Natural killer cell treated with Interleukin-12 subunit alpha and Interleukin-12 subunit beta and Interleukin-15 and Interleukin-18, amount 100 ng/mL, for 72 hours (primary cell): ENCODE results near the gene TBC1D16. TPM values are rescaled to one million over a fixed set of nuclear protein-coding genes. Genes with fewer than 3 reads are reported as not detected.
A peak's percentile ranks its signal among the peaks of the same experiment; 100 is the strongest.
"Not testable (repeated sequence)": the region's sequence is repeated elsewhere in the genome, so short reads cannot be mapped to it uniquely, and the experiment has no call there.

Source experiments
- ATAC-seq, 2 donors: fragments of 150-1000 bp; cut with Tn5 transposase in 1 of 2; sonication (Bioruptor Pico), chemical (Tn5 transposase) in 1 of 2; 2 replicates each; pipeline ENCODE4 v1.10.0; 2021
- DNase-seq: peaks from one replicate; pipeline ENCODE4 v3.0.0; 2022; ENCODE audit warnings: low spot score
- H3K27ac Mint-ChIP-seq, 2 donors: 1 replicate in 1 of 2; 2 replicates in 1 of 2; pipeline ENCODE4 v1.8.0; 2022; ENCODE audit warnings: mixed read lengths in 2 of 2, mild to moderate bottlenecking in 1 of 2, moderate library complexity in 1 of 2
- H3K27me3 Mint-ChIP-seq, 2 donors: 1 replicate in 1 of 2; 2 replicates in 1 of 2; pipeline ENCODE4 v1.8.0; 2022; ENCODE audit warnings: mixed read lengths in 2 of 2
- H3K36me3 Mint-ChIP-seq: one replicate; pipeline ENCODE4 v1.8.0; 2022; ENCODE audit warnings: mixed read lengths
- H3K4me1 Mint-ChIP-seq, 2 donors: 1 replicate in 1 of 2; 2 replicates in 1 of 2; pipeline ENCODE4 v1.8.0; 2022; ENCODE audit warnings: low read depth in 2 of 2, mixed read lengths in 2 of 2, mild to moderate bottlenecking in 1 of 2
- H3K4me3 Mint-ChIP-seq: one replicate; pipeline ENCODE4 v1.8.0; 2022; ENCODE audit warnings: mixed read lengths
- H3K9me3 Mint-ChIP-seq: 2 replicates; pipeline ENCODE4 v1.8.0; 2022; ENCODE audit warnings: mixed read lengths
- total RNA-seq, 2 donors: library from RNA; stranded (reverse); gene quantifications; one replicate each; pipeline ENCODE4 v1.2.3, GENCODE V29; 2022

TBC1D16 gene
- total RNA-seq, 2 donors from 2014 or later, result 1.1 to 3.2 TPM

GRCh38 chr17:79909121-79909520 lies 126.6 kb downstream of the TBC1D16 start:
- H3K27ac Mint-ChIP-seq, result no peak overlapping the region
- no peaks in the 10 kb centered on the region for H3K36me3 Mint-ChIP-seq
- H3K4me1 Mint-ChIP-seq, result no peaks in the 10 kb centered on the region
- DNase-seq, result no peak
- no peak for ATAC-seq
- no peak overlapping the region for H3K4me3 Mint-ChIP-seq
- H3K27me3 Mint-ChIP-seq, result peaks cover 6 to 17% of the 10 kb centered on the region in 2 donors
- H3K9me3 Mint-ChIP-seq, result no peaks in the 10 kb centered on the region

- Mint-ChIP-seq H3K27ac (no peak overlapping the region), H3K9me3 (no peaks in the 10 kb centered on the region), H3K27me3 (peaks cover 6 to 23% of the 10 kb centered on the region in 2 donors), H3K4me1 (no peaks in the 10 kb centered on the region), H3K4me3 (no peak overlapping the region), H3K36me3 (no peaks in the 10 kb centered on the region)
- DNase-seq, result no peak
- no peak for ATAC-seq
These were observed 127.8 kb downstream of the TBC1D16 start for GRCh38 chr17:79907850-79908249.

- no peak for ATAC-seq
- no peaks in the 10 kb centered on the region for H3K4me1 Mint-ChIP-seq
- H3K27me3 Mint-ChIP-seq, result peaks cover 5 to 28% of the 10 kb centered on the region in 2 donors
- no peaks in the 10 kb centered on the region for H3K9me3 Mint-ChIP-seq
- no peak overlapping the region for H3K27ac Mint-ChIP-seq
- H3K36me3 Mint-ChIP-seq, result no peaks in the 10 kb centered on the region
- H3K4me3 Mint-ChIP-seq, result no peak overlapping the region
- peak; percentile 46 for DNase-seq
These were observed 128.4 kb downstream of the TBC1D16 start for GRCh38 chr17:79907217-79907715.

GRCh38 chr17:79905832-79906231 lies 129.8 kb downstream of the TBC1D16 start:
- H3K36me3 Mint-ChIP-seq, result no peaks in the 10 kb centered on the region
- no peak overlapping the region for H3K27ac Mint-ChIP-seq
- H3K4me1 Mint-ChIP-seq, result no peaks in the 10 kb centered on the region
- H3K9me3 Mint-ChIP-seq, result no peaks in the 10 kb centered on the region
- H3K27me3 Mint-ChIP-seq, result peaks cover 6 to 28% of the 10 kb centered on the region in 2 donors
- peak; percentile 15 for DNase-seq
- H3K4me3 Mint-ChIP-seq, result no peak overlapping the region
- no peak for ATAC-seq

GRCh38 chr17:79904865-79905264 lies 130.8 kb downstream of the TBC1D16 start:
- Mint-ChIP-seq H3K4me3 (no peak overlapping the region), H3K4me1 (no peaks in the 10 kb centered on the region), H3K9me3 (no peaks in the 10 kb centered on the region), H3K27me3 (peaks cover 8 to 24% of the 10 kb centered on the region in 2 donors), H3K36me3 (no peaks in the 10 kb centered on the region), H3K27ac (no peak overlapping the region)
- ATAC-seq (no peak), DNase-seq (no peak)

GRCh38 chr17:79902146-79902791 lies 133.4 kb downstream of the TBC1D16 start:
- Mint-ChIP-seq H3K9me3 (no peaks in the 10 kb centered on the region), H3K27ac (no peak overlapping the region), H3K4me3 (no peak overlapping the region), H3K4me1 (no peaks in the 10 kb centered on the region), H3K36me3 (no peaks in the 10 kb centered on the region), H3K27me3 (peaks cover 9 to 25% of the 10 kb centered on the region in 2 donors)
- DNase-seq (peak; percentile 31), ATAC-seq (no peak)

- ATAC-seq, result peak; percentile 17 to 56
- Mint-ChIP-seq H3K27ac (no peak overlapping the region), H3K9me3 (no peaks in the 10 kb centered on the region), H3K4me3 (no peak overlapping the region), H3K4me1 (no peaks in the 10 kb centered on the region), H3K27me3 (peaks cover 13 to 31% of the 10 kb centered on the region in 2 donors), H3K36me3 (no peaks in the 10 kb centered on the region)
- peak; percentile 23 for DNase-seq
These were observed 134.5 kb downstream of the TBC1D16 start for GRCh38 chr17:79901131-79901530.

GRCh38 chr17:79899584-79899983 lies 136.1 kb downstream of the TBC1D16 start:
- no peak for DNase-seq
- no peaks in the 10 kb centered on the region for H3K4me1 Mint-ChIP-seq
- H3K27me3 Mint-ChIP-seq, result peaks cover 16 to 24% of the 10 kb centered on the region in 2 donors
- no peak overlapping the region for H3K4me3 Mint-ChIP-seq
- H3K27ac Mint-ChIP-seq, result no peak overlapping the region
- no peaks in the 10 kb centered on the region for H3K9me3 Mint-ChIP-seq
- ATAC-seq, result no peak
- no peaks in the 10 kb centered on the region for H3K36me3 Mint-ChIP-seq

GRCh38 chr17:79897243-79898063 lies 138.2 kb downstream of the TBC1D16 start:
- Mint-ChIP-seq H3K27ac (no peak overlapping the region), H3K36me3 (no peaks in the 10 kb centered on the region), H3K4me1 (no peaks in the 10 kb centered on the region), H3K9me3 (no peaks in the 10 kb centered on the region), H3K4me3 (no peak overlapping the region), H3K27me3 (peaks cover 14 to 16% of the 10 kb centered on the region in 2 donors)
- ATAC-seq (no peak), DNase-seq (peak; percentile 16)

GRCh38 chr17:79893457-79893856 lies 142.2 kb downstream of the TBC1D16 start:
- not testable (repeated sequence) for H3K9me3 Mint-ChIP-seq, DNase-seq, H3K4me1 Mint-ChIP-seq, ATAC-seq, H3K36me3 Mint-ChIP-seq, H3K27ac Mint-ChIP-seq, H3K4me3 Mint-ChIP-seq
- H3K27me3 Mint-ChIP-seq, result peaks cover 22 to 34% of the 10 kb centered on the region in 2 donors

- ATAC-seq (no peak), DNase-seq (no peak)
- Mint-ChIP-seq H3K4me3 (no peak overlapping the region), H3K27ac (no peak overlapping the region), H3K36me3 (no peaks in the 10 kb centered on the region), H3K9me3 (no peaks in the 10 kb centered on the region), H3K27me3 (peaks cover 20 to 33% of the 10 kb centered on the region in 2 donors), H3K4me1 (no peaks in the 10 kb centered on the region)
These were observed 143.0 kb downstream of the TBC1D16 start for GRCh38 chr17:79892457-79893241.

- Mint-ChIP-seq H3K4me1 (no peaks in the 10 kb centered on the region), H3K27ac (no peak overlapping the region), H3K4me3 (no peak overlapping the region), H3K9me3 (no peaks in the 10 kb centered on the region), H3K27me3 (peaks cover 26 to 37% of the 10 kb centered on the region in 2 donors), H3K36me3 (no peaks in the 10 kb centered on the region)
- DNase-seq (no peak), ATAC-seq (no peak)
These were observed 144.4 kb downstream of the TBC1D16 start for GRCh38 chr17:79891113-79891730.

- no peak for DNase-seq
- no peaks in the 10 kb centered on the region for H3K36me3 Mint-ChIP-seq
- no peaks in the 10 kb centered on the region for H3K9me3 Mint-ChIP-seq
- H3K27ac Mint-ChIP-seq, result no peak overlapping the region
- H3K4me1 Mint-ChIP-seq, result no peaks in the 10 kb centered on the region
- peaks cover 25 to 40% of the 10 kb centered on the region in 2 donors for H3K27me3 Mint-ChIP-seq
- no peak overlapping the region for H3K4me3 Mint-ChIP-seq
- no peak for ATAC-seq
These were observed 145.0 kb downstream of the TBC1D16 start for GRCh38 chr17:79890706-79891105.
